Prostate gland (tissue), 2 donors: ENCODE data around the gene RUBCN. TPM values are rescaled to one million over a fixed set of nuclear protein-coding genes. Genes with fewer than 3 reads are reported as not detected.
"Not testable (repeated sequence)": the region's sequence is repeated elsewhere in the genome, so short reads cannot be mapped to it uniquely, and the experiment has no call there.

Experiments used
- DNase-seq: peaks from one replicate; pipeline ENCODE4 v3.0.0-alpha.2; 2019; ENCODE audit warnings: low spot score
- H3K27ac ChIP-seq, 2 donors: fragments of 200-600 bp; sonication (generic); 2 replicates each; pipeline ENCODE4 v1.5.1; 2017 to 2019
- H3K27me3 ChIP-seq: fragments of 200-600 bp; sonication (generic); replicated peaks from 2 replicates; pipeline ENCODE4 v1.5.1; 2019; ENCODE audit not compliant: insufficient read depth
- H3K36me3 ChIP-seq, 2 donors: fragments of 200-600 bp; sonication (generic); 1 replicate in 1 of 2; 2 replicates in 1 of 2; pipeline versions ENCODE4 v1.5.1 to v1.8.1; 2017 to 2019
- H3K4me1 ChIP-seq: fragments of 200-600 bp; sonication (generic); replicated peaks from 2 replicates; pipeline ENCODE4 v1.5.1; 2019
- H3K4me3 ChIP-seq, 2 donors: fragments of 200-600 bp; sonication (generic); 2 replicates each; pipeline ENCODE4 v1.5.1; 2017 to 2019
- H3K9me3 ChIP-seq: fragments of 200-600 bp; sonication (generic); 2 replicates; pipeline ENCODE4 v1.5.1; 2017
- CTCF ChIP-seq, 4 experiments: fragments of 200-600 bp in 2 of 4; fragments of 450-650 bp in 2 of 4; sonication (generic) in 2 of 4; IDR thresholded peaks; 1 replicate in 3 of 4; 2 replicates in 1 of 4; pipeline ENCODE4 v1.5.1; 2016 to 2019; ENCODE audit warnings: antibody characterized with exemption in 4 of 4, mild to moderate bottlenecking in 2 of 4, moderate library complexity in 2 of 4
- POLR2A ChIP-seq: fragments of 450-650 bp; IDR thresholded peaks from one replicate; pipeline ENCODE4 v1.6.1; 2016; ENCODE audit warnings: antibody characterized with exemption, mild to moderate bottlenecking
- POLR2AphosphoS5 ChIP-seq: sonication (generic); formaldehyde crosslinking; IDR thresholded peaks from one replicate; pipeline ENCODE4 v1.6.1; 2017; ENCODE audit warnings: antibody characterized with exemption
- WGBS: methylation state at CpG from one replicate; pipeline ENCODE4 v1.1.5; 2018; 5-methylcytosine and 5-hydroxymethylcytosine counted together
- intact Hi-C: fragments of 100-400 bp; cut with DNase I; formaldehyde crosslinking; loops from one replicate; pipeline ENCODE4 v1.14.2; 2022
- total RNA-seq, 2 donors: library from RNA; depleted of rRNA; stranded (reverse); fragments of >200 nt; gene quantifications; one replicate each; pipeline ENCODE4 v1.1.0, GENCODE V29; 2016

The RUBCN gene
- total RNA-seq, 2 donors from 2014 or later = 32.2 to 121 TPM

- no peaks in the 10 kb centered on the region for H3K4me1 ChIP-seq
- no peak for DNase-seq
- no peaks in the 10 kb centered on the region for H3K36me3 ChIP-seq
- intact Hi-C loops = no loop called here
- no peaks in the 10 kb centered on the region for H3K27me3 ChIP-seq
- H3K9me3 ChIP-seq = no peaks in the 10 kb centered on the region
- no peak overlapping the region for H3K4me3 ChIP-seq
- H3K27ac ChIP-seq = no peak overlapping the region
- TF ChIP-seq CTCF (IDR thresholded peaks at IDR 0.05) (no peak), POLR2AphosphoS5 (no peak), POLR2A (no peak)
- WGBS = 87% methylated on average over 8 of the region's 8 CpGs
These were observed 8.2 kb downstream of the RUBCN start for GRCh38 chr3:197728487-197728886.

GRCh38 chr3:197727878-197728277 is 8.8 kb downstream of the RUBCN start:
- H3K4me3 ChIP-seq, H3K9me3 ChIP-seq, H3K4me1 ChIP-seq, H3K36me3 ChIP-seq, H3K27me3 ChIP-seq, intact Hi-C loops, DNase-seq, H3K27ac ChIP-seq: not testable (repeated sequence)
- 87% methylated on average over 3 of the region's 3 CpGs for WGBS

GRCh38 chr3:197722734-197723133 is 14.0 kb downstream of the RUBCN start:
- Histone ChIP-seq H3K4me3 (no peak overlapping the region), H3K36me3 (no peaks in the 10 kb centered on the region), H3K4me1 (no peaks in the 10 kb centered on the region), H3K27me3 (no peaks in the 10 kb centered on the region), H3K9me3 (no peaks in the 10 kb centered on the region), H3K27ac (no peak overlapping the region)
- intact Hi-C loops = no loop called here
- 95% methylated on average over 2 of the region's 2 CpGs for WGBS
- TF ChIP-seq POLR2AphosphoS5 (no peak), CTCF (IDR thresholded peaks at IDR 0.05) (no peak), POLR2A (no peak)
- DNase-seq = no peak

GRCh38 chr3:197720694-197721093 is 16.0 kb downstream of the RUBCN start:
- DNase-seq = no peak
- Histone ChIP-seq H3K4me1 (no peaks in the 10 kb centered on the region), H3K27me3 (no peaks in the 10 kb centered on the region), H3K9me3 (no peaks in the 10 kb centered on the region), H3K27ac (no peak overlapping the region), H3K4me3 (no peak overlapping the region), H3K36me3 (no peaks in the 10 kb centered on the region)
- intact Hi-C loops = no loop called here
- 97% methylated on average over 10 of the region's 10 CpGs for WGBS
- TF ChIP-seq POLR2AphosphoS5 (no peak), POLR2A (no peak), CTCF (IDR thresholded peaks at IDR 0.05) (no peak)

- no peaks in the 10 kb centered on the region for H3K27me3 ChIP-seq
- no peaks in the 10 kb centered on the region for H3K4me1 ChIP-seq
- H3K9me3 ChIP-seq = no peaks in the 10 kb centered on the region
- H3K4me3 ChIP-seq = no peak overlapping the region
- WGBS = 78% methylated on average over 8 of the region's 8 CpGs
- TF ChIP-seq POLR2A = no peak
- TF ChIP-seq POLR2AphosphoS5 = no peak
- TF ChIP-seq CTCF (IDR thresholded peaks at IDR 0.05) = no peak
- no peak for DNase-seq
- no peak overlapping the region for H3K27ac ChIP-seq
- intact Hi-C loops = no loop called here
- H3K36me3 ChIP-seq = no peaks in the 10 kb centered on the region
These were observed 17.8 kb downstream of the RUBCN start for GRCh38 chr3:197718891-197719290.
